NOMO-1 treated with dmso at 0.1 percent for 144 hours (cell line): Measurements from ENCODE around the gene SP110.
"Not testable (repeated sequence)": the region's sequence is repeated elsewhere in the genome, so short reads cannot be mapped to it uniquely, and the experiment has no call there.

Source experiments
- DNase-seq: peaks from one replicate; lab custom pipeline; 2025; ENCODE audit not compliant: unreplicated experiment; lab: John Stamatoyannopoulos, UW

Gene SP110

DNA sequence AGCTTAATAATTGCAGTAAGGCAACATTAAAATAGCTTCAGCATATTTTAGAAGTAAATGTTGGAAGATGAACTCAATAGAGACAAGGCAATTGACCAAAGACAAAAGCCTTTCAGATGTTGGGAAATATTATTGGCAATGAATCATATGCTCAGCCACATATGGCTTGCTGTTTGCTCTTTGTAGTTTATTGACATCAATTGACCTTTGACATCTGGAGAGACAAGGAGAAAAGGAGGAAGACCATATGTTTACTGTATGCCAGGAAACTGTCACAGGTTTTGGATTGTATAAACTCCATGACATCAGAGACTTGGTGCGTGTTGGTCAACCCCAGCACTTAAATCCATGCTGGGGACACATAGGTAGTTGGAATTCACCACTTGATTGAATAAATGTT, 90.4 kb downstream of the SP110 start:
- DNase-seq: no peak

GRCh38 chr2:230128623-230129342, 91.0 kb downstream of the SP110 start:
- DNase-seq: no peak

- DNase-seq: no peak
Measured at GRCh38 chr2:230127195-230127594, 92.6 kb downstream of the SP110 start.

GRCh38 chr2:230124757-230125431, 94.9 kb downstream of the SP110 start:
- peak; percentile 89 for DNase-seq

DNA sequence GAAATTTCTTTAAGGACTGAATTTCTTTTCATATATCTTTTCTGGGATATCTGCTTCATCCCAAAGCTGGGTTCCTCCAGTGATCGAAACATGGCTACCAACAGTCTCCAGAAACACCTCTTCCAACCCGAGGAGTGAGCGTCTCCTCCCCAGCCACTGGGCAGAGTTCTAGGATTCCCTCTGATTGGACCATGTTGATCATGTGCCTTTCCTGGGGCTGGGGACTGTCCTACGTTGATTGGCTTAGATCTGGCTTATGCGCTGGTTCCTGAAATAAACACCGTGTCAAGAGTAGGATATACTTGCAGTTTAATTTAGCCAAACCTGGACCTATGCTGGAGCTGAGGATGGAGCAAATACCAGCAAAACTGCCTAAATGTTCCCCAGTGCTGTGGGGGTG, 95.5 kb downstream of the SP110 start:
- peak; percentile 72 for DNase-seq

GRCh38 chr2:230120376-230120775, 99.4 kb downstream of the SP110 start:
- DNase-seq: not testable (repeated sequence)

DNA sequence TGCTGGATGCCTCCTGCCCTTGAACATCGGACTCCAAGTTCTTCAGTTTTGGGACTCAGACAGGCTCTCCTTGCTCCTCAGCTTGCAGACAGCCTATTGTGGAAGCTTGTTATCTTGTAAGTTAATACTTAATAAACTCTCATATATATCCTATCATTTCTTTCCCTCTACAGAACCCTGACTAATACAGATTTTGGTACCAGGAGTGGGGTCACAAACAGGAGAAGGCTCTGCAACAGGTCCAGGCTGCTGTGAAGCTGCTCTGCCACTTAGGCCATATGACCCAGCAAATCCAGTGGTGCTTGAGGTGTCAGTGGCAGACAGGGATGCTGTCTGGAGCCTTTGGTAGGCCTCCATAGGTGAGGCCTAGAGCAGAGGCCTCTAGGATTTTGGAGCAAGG, 100.0 kb downstream of the SP110 start:
- not testable (repeated sequence) for DNase-seq
